Activated CD8-positive, alpha-beta memory T cell treated with anti-CD3 and anti-CD28 coated beads, Interleukin-2, amount 50 U/mL, for 24 hours (primary cell): Measurements from ENCODE around the gene LZTFL1.
"Not testable (repeated sequence)": the region's sequence is repeated elsewhere in the genome, so short reads cannot be mapped to it uniquely, and the experiment has no call there.

ENCODE experiments used
- DNase-seq: peaks from one replicate; pipeline ENCODE4 v3.0.0-alpha.2; 2020; ENCODE audit errors: extremely low read depth

The LZTFL1 gene

DNA sequence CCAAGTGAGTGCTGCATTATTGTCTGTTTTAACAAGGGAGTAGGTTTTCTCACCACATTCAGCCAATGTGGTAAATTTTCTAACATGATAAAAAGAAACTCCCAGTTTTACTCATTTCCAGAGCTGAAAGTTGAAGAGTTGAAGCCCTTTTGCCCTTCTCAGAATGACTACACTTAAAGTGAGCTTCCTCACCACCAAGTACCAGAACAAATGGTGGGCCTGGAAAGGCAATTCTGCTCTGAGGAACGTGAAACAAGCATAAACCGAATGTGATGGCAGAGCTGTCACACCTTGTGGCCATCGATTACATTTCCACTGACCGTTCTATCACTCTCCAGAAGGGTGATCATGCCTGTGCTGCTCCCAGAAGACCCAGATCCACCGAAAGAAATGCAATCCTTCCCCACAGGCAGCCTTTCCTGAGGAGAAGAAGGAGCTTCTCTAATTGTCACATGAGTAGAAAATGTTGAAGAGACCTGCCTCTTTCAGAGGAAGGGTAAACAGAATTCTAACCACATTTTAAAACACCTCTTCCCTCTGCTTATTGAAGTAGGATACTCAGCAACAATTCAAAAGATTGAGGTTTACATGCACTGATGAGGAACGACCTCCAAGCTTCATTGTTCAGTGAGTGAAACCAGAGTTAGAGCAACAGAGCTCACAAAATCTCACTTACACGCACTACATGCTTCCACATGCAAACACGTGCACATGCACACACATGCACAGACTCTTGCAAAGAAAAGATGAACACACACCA is 23.0 kb upstream of the LZTFL1 start:
- DNase-seq, result no peak

DNA sequence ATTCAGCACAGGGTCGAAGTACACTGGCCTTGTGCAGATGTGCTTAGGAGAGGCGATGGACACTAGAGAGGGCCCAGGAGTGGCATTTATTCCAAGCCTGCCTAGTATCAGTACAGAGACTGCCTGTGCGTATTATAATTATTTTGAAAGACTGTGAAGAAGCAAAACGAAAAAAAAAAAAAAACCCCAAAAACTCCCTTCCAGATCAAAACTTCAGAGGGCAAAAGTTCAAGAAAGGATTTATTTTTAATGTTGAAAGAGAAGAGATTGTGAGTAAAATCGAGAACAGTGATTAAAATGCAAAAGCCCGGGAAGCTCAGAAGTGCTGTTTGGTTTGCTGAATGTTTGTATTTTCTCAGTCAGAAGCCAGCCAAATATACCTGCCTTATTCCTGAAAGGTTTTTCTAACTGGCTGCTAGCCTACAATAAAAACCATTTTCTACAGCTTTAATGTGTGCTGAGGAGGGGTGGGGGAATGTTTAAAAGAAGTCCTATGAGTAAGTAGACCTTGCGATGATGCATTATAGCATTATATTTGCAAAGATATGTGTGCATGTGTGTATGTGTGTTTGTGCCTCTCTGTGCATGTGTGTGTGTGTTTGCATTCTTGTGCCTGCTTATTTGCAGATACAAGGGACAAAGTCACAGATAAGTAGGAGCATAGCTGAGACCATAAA is 19.3 kb upstream of the LZTFL1 start:
- no peak for DNase-seq

DNA sequence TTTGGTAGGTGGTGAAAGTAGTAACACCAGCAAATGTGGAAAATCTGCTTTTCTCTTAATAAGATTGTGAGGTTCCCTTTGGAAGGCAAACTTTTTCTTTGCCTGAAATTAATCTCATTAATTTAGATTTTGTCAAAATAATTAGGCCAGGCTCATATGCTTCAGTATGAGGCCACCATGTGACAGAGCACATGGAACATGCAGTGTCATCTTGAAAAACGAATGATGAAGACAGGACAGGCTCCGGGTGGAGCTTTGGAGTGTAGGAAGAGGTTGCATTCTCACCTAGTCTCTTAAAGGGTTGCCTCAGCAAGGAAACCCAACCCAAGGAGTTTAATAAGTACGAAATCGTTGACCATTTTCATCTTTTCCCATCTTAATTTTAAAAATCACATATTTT is 18.6 kb upstream of the LZTFL1 start:
- no peak for DNase-seq

DNA sequence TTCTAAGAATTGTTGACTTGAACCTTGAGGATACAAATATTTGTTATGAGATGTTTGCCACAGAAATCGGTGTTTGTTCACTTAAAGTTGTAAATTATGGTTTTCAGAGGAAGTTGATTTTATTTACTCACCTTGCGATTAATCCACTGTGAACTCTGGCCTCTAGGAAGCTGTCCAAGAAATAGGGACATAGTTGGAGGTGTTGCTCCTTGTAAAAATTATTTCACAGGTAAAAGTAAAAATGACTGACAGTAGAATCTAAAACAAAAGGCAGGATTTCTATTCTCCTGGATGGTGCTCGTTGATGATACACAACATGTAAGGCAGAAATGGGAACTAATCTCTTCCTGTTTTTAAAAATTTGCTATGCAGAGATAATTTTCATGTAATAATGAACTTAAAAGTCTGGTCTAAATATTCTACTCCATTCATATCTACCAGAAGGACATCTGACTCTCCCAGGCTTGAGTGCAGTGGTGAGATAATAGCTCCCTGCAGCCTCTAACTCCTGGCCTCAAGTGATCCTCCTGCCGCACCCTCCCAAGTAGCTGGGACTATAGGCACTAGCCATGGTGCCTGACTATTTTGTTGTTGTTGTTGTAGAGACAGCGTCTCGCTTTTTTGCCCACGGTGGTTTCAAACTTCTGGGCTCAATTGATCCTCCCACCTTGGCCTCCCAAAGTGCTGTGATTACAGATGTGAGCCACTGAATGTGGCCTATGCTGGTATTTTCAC is 17.1 kb upstream of the LZTFL1 start:
- no peak for DNase-seq

DNA sequence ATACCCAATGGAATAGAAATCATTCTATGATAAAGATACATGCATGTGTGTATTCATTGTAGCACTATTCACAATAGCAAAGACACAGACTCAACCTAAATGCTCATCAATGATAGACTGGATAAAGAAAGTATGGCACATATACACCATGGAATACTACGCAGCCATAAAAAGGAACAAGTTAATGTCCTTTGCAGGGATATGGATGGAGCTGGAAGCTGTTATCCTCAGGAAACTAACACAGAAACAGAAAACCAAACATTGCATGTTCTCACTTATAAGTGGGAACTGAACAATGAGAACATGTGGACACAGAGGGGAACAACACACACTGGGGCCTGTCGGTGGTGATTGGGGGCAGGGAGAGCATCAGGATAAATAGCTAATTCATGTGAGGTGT is 15.1 kb upstream of the LZTFL1 start:
- not testable (repeated sequence) for DNase-seq

DNA sequence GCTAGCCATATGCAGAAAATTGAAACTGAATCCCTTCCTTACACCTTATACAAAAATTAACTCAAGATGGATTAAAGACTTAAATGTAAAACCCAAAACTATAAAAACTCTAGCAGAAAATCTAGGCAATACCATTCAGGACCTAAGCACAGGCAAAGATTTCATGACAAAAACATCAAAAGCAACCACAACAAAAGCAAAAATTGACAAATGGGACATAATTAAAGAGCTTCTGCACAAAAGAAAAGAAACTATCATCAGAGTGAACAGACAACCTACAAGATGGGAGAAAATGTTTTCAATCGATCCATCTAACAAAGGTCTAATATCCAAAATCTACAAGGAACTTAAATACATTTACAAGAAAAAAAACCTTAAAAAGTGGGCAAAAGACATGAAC is 14.4 kb upstream of the LZTFL1 start:
- not testable (repeated sequence) for DNase-seq

DNA sequence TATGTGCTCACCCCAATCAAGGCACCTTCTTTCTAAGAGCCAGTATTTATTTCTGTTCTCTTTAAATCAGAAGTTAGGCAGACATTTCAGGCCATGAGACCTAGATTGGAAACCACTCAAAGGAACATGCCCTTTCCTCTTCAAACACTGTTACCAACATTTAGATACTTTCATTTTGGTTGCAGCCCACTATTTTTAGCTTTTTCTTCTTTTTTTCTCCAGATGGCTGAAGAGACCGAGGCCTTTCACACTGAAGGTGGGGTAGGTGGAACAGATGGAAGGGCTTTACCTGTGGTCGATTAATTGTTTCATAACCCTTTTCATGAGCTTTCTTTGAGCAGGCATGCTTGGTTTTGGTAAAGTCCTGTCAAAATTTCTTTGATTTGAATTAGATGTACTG is 10.9 kb upstream of the LZTFL1 start:
- no peak for DNase-seq

DNA sequence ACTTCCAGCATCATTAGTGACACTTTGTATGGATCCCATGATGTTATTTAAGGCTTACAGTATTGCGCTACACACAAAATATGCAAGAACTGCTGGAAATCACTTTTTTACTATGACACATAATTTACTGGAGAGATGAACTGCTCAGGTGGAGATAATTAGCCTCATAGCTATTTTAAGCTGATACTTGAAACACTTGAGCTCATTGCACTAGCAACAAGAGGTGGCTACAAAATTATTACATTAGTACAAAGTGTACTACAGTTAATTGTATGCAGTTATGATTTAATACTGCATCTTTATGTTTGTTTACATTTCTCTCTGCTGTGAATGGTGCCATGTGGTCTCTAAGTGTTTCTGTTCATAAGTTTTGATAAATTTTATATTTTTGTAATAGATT is 6.5 kb upstream of the LZTFL1 start:
- DNase-seq, result no peak

DNA sequence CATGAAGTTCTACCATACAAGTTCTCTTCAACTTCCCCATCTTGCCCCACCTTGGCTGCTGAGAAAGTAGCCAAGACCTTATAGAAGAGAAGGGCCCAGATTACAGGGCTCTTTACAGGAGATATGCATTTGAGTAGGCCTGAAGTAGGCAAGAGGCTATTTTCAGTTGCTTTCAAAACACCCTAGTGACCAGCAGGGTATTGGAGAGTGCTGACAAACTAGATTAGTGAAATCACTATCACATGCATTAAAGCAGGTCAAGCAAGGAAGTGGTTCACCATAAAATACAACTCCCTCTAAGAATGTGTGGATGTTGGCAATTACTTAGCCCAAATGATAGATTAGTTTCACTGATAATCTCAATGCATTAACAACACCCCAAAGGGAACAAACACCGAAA is 2.7 kb upstream of the LZTFL1 start:
- no peak for DNase-seq

DNA sequence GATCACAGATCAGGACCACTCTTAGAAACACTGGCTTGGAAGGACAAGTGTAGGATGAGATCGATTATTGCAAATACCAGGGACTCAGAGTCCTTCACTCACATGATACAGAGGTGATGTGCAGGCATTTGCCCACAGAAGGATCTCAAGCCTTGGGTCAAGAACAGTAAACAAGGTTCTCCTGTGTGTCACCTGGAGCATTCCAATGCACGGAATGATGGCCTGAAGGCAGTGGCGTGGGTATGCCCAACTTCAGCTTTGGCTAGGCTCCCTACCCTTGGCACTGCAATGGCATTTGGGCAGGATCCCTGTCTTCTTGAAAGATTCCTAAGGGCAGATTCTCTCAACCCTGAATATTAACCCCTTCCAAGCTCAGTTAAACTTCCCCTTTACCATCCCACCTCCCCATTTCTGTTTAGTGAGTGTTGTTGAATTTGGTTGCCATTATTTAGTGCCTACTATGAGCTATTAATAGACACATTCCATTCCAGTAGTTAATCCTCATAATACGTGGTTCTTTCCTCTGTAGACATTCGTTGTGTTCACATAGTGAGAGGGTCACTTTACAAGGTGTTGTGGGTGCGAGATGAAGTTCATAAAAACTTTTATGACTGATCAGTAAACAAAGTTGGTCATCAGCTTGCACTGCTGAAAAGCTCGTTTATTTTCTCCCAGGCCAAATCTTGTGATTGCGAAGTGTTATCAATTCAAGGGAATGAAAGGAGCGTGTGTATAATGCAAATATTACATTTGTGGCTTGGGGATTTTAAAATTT is 1.1 kb upstream of the LZTFL1 start:
- no peak for DNase-seq

DNA sequence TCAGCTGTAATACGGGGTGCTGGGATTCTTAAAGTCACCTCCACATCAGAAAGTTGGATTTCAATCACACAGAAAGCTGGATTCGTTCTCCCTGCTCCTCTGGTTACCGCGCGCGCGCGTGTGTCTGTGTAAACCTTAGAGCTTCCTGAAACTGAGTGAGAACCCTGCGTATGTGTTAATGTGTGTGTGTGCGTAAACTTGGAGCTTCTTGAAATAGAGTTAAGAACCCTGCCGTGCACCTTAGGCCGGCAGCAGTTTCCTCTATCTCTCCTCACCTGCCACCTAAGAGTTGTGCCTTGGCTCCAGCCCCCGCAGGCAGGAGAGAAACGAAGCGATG is 531 bp downstream of the LZTFL1 start:
- no peak for DNase-seq

DNA sequence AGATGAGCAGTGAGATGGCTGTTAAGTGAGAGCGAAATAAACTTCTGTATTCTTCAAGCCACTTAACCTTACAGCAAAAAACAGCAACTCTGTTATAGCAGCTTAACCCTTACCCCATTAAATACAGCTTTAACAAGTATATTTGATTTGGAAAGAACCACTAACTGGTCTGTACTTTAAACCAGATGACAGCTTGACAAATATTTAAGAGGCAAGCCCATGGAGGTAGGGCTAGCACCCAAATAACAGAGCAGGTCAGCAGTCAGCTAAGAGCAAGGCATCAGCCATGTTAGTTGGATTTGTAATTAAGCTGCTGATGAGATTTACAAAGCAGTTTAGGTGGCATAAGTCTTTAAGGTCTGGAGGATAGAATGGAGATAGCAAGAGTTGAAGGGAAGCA is 3.5 kb downstream of the LZTFL1 start:
- DNase-seq, result no peak

DNA sequence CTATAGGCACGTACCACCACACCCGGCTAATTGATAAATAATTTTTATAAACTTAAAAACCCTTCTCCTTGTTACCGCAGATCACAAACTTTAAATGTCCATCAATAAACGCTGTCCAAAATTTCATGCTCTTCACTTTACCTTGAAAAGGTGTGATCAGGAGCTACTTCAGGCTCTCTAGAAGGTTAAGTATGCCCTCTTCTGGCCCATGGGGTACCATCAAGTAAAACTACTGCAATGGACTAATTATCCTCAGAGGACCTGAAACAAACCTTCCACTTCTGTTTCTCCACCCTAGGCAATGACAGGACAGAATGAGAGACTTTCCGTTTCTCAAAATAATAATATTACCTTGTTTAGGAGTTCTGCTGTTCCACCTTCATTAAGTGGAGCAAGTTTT is 9.2 kb downstream of the LZTFL1 start:
- no peak for DNase-seq

DNA sequence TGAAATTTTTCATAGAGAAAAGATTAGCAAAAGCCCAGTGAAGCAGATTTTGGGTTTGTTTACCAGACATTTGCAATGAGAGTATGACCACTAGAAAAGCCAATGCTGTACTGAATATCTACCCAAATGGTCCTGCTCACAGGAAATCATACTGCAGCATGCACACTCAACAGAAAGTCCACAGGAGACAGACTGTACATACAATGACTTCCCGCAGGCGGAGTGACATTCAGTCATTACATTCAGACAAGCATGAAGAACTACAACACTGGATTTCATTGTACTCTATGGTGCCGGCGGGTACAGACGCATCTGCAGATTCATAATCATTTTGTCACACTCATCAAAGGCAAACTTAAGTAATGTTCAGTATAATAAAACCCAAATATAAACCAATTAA is 11.8 kb downstream of the LZTFL1 start:
- DNase-seq, result no peak

DNA sequence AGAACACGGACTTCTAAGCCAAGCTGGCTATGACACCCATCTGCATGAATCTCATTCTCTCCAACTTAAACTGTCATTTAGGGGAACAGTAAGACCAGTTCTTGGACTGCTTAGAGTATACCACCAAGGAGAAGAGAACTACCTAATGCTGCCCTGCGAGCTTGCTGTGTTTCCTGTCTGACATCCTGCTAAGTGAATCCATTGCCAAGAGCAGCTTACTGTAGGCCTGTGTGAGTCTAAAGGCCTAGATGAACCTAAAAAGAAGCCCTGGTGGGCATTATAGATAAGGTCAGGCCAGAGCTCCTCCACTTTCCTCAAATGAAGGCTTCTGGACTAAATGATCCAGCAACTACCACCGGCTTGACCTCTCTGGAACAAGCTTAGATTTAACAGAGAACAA is 15.0 kb downstream of the LZTFL1 start:
- no peak for DNase-seq

DNA sequence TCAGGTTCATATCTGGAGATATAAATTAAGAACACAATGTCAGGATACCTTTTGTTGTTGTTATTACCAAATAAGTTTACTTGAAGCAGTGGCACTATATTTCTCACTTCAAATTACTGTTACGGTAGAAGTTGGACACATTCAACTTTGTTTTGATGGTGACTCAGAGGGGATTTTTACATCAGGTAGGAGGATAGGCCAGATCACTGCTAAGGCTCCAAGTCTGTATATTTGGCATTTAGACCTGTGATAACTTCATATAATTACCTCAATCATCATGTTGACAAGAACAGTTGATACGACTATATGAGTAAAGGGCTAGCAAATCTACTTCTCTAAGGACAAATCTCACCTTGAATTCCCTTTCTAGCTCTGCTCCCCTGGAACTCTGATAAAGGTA is 15.6 kb downstream of the LZTFL1 start:
- DNase-seq, result no peak

DNA sequence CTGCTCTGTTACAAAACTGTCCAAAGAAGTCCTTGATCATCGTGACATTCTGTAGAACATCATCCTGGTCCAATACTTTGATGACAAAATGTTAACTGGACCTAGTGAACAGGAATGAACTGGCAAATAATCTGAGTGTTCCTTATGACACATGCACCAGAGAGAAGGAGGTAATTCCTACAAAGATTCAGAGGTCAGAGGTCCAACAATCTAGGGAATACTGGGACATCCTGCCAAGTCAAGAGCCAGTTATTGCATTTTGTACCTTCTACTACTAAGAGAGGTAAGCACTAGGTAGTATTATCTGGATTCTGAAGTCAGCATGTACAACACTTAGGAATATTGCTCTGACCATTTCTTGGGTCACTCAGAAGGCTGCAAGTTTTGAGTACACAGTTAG is 20.8 kb downstream of the LZTFL1 start:
- no peak for DNase-seq

DNA sequence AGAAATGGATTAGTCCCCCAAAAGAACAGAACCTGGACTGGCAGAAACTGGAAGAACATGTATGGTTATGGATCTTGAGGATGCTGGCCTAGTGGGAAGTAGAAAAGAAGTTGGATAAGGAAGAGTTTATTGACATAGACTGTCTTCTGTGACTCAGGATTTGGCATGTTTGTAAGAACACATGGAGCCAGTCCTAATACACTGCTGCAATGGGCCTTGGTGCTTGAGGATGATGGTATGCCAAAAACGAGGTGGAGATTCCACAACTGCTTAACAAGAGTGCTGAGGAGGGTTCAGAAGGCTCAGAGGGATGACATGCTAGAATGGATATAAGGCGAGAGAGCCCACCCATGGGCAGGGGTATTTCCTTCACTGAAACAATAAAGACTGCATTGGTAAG is 22.4 kb downstream of the LZTFL1 start:
- DNase-seq, result no peak

DNA sequence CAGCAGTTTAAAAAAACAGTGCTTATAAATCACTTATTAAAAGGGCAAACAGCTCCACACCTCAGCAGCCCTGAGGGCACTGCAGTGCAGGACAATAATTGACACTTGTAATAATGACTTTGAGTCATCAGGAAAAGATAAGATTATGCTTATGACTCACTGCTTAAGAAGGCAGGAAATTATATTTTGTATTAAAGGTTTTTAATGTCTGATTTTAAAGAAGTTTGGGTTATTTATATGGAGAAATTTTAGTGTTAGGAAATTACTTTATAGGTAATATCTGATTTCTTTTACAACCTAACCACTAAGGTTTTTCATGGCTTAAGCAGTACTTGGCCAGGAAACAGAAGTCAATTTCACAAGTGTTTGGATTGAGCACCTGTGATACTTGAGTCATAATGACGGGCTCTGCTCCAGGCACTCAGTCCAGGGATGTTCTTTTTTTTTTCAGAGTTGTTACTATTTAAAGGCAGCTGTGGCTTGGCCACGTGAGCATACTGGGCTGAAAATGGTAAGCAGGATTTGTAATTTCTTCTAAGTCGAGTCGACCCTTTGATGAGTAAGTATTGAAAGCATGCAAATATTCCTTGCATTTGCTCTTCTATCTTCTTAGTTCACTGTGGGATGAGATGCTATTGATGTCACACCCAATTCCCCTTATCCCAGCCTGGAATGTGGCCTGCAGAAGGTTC is 23.9 kb downstream of the LZTFL1 start:
- DNase-seq, result no peak

DNA sequence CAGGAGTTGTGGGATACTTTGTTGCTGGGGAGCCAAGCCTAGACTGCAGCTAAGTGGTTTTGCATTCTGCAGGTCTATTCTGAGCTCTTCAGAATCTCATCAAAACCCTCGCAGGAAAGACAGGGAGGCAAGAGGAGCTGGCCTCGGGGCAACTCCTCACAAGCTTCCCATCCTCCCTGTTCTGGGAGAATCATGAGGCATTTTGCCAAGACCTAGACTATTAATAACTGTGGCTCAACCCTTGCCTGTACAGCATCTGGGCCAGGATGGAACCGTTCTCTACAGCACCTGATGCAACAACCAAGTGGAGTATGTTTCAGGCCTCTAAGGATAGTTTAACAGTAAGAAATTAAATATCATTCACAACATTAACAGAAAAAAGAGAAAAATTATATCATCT is 25.4 kb downstream of the LZTFL1 start:
- DNase-seq, result no peak

DNA sequence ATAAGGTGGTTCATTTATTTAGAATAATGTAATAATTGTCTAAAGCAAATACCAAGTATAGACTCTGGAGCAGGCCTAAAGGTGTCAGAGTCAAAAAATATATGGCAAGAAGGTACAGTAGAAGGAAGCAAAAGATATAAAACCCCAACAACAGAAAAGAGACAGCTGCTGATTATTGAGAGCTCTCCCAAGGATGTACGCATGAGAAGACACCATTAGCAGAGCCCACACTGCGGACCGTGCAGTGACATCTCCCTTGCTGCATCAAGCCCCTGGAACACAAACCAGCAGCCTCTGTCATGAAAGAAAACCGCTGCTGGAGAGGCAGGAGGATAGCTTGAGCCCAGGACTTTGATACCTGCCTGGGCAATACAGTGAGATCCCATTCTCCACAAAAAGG is 27.6 kb downstream of the LZTFL1 start:
- no peak for DNase-seq
